ENCODE measurements around the gene NAV2. TPM values are rescaled to one million over a fixed set of nuclear protein-coding genes. Genes with fewer than 3 reads are reported as not detected.

The NAV2 gene
- total RNA-seq, 3 donors from 2014 or later: 21.9 to 65.9 (median 30.9) TPM

DNA sequence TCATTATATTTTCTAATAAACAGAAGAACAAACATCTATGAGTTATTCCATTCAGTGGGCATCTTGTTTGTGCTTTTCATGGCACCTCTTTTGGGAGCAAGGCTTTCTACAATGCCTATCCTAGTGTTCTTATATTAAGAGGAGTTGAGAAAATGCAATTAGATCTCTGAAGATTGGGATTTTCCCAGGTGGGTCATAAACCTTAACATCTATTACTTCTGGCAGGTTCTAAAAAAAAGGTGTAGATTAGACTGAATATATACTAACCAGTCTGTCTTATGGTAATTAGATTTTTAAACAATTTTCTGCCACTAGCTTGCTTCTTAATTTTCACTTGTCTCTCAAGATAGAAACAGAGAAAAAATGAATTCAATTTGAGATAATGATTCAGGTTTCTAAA is 128.3 kb downstream of the NAV2 start:
- intact Hi-C loops (cut with DNase I, micrococcal nuclease): no loop called here
- Histone ChIP-seq H3K4me3 (no peak overlapping the region), H3K4me1 (ENCODE audit: low read depth) (no peaks in the 10 kb centered on the region), H3K36me3 (ENCODE audit: low read depth) (no peaks in the 10 kb centered on the region), H3K9me3 (no peaks in the 10 kb centered on the region)
- no peak for ATAC-seq
- TF ChIP-seq, protein P1, sequence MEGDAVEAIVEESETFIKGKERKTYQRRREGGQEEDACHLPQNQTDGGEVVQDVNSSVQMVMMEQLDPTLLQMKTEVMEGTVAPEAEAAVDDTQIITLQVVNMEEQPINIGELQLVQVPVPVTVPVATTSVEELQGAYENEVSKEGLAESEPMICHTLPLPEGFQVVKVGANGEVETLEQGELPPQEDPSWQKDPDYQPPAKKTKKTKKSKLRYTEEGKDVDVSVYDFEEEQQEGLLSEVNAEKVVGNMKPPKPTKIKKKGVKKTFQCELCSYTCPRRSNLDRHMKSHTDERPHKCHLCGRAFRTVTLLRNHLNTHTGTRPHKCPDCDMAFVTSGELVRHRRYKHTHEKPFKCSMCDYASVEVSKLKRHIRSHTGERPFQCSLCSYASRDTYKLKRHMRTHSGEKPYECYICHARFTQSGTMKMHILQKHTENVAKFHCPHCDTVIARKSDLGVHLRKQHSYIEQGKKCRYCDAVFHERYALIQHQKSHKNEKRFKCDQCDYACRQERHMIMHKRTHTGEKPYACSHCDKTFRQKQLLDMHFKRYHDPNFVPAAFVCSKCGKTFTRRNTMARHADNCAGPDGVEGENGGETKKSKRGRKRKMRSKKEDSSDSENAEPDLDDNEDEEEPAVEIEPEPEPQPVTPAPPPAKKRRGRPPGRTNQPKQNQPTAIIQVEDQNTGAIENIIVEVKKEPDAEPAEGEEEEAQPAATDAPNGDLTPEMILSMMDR (IDR thresholded peaks at IDR 0.05): no peak
- DNase-seq: no peak

DNA sequence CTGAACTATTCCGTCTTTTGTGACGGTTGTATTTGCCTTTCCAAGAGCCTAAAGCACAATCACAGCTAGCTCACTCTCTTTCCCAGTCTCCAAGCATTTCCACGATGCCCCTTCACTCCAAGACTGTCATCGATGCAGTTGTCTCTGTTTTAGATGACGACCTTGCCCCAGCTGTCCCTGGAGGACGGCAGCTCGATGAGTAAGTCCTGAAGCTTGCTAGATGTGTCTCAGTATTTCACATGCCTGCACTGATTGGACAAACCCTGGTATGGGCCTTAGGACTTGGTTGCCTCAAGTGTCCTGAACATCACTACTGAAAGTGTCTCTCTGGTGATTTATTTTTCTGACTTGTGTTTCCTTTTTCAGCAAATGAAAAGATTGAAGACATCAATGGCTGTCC is 129.9 kb downstream of the NAV2 start:
- ATAC-seq (no peak), DNase-seq (no peak)
- Histone ChIP-seq H3K4me1 (ENCODE audit: low read depth) (no peaks in the 10 kb centered on the region), H3K9me3 (no peaks in the 10 kb centered on the region), H3K4me3 (no peak overlapping the region), H3K36me3 (ENCODE audit: low read depth) (no peaks in the 10 kb centered on the region)
- intact Hi-C loops (cut with DNase I, micrococcal nuclease): no loop called here
- TF ChIP-seq, protein P1 (IDR thresholded peaks at IDR 0.05): no peak

DNA sequence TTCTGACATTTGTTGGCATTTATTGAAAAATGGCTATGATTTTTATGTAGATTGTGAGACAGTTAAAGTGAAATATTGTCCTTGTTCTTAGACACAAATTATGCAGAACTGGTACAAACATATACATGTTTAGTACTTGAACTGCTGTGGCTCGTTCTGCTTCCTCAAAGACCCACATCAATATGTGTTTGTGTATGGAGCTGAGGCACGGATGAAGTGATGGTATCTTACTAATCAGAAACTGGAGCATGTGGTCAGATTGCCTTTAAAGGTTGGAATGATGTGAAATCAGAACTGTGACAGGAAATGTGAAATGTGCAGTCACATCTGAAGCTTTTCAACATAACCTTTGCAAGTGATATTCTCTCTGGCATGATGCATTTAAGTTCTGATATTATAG is 130.4 kb downstream of the NAV2 start:
- no peak for ATAC-seq
- H3K4me1 ChIP-seq (ENCODE audit: low read depth): no peaks in the 10 kb centered on the region
- intact Hi-C loops (cut with DNase I, micrococcal nuclease): no loop called here
- H3K4me3 ChIP-seq: no peak overlapping the region
- no peaks in the 10 kb centered on the region for H3K36me3 ChIP-seq (ENCODE audit: low read depth)
- H3K9me3 ChIP-seq: no peaks in the 10 kb centered on the region
- TF ChIP-seq, protein P1 (IDR thresholded peaks at IDR 0.05): no peak
- no peak for DNase-seq

DNA sequence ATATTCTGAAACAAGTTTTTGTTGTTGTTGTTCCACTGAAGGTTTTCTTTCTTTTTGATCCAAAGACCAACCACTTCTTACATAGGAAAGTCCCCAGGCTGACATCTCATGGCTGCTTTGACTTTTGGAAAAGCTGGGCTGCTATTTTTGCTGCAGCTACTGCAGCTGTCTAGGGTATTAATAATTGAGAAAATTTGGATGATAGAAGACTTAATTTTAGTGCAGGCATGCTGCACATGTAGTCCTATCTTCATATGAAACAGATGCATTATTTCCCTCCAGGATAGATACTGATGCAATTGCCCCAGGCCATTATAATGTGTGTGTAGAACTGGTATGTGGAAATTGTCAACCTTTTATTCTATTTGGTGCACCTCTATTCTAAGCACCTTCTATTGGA is 131.4 kb downstream of the NAV2 start:
- H3K4me1 ChIP-seq (ENCODE audit: low read depth): no peaks in the 10 kb centered on the region
- no peak overlapping the region for H3K4me3 ChIP-seq
- no peaks in the 10 kb centered on the region for H3K36me3 ChIP-seq (ENCODE audit: low read depth)
- intact Hi-C loops (cut with DNase I, micrococcal nuclease): no loop called here
- no peaks in the 10 kb centered on the region for H3K9me3 ChIP-seq
- DNase-seq (no peak), ATAC-seq (no peak)
- TF ChIP-seq, protein P1 (IDR thresholded peaks at IDR 0.05): no peak

DNA sequence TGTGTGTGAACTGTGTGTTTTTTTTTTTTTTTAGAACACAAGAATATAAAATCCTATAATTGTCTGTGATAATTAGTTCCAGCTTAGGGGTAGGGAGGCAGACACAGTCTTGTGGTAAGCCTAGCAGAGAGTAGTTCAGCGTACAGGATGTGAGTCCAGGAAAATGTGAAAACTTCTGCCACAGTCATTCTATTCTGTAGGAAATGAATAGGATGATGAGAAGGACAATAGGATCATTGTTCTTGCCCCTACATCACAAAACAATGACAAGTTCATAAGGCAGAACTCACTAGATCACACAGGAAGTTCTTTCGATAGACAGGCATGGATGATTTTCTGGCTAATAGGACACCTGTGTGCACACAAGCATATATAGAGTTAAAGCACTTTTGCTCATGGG is 132.2 kb downstream of the NAV2 start:
- Histone ChIP-seq H3K9me3 (no peaks in the 10 kb centered on the region), H3K36me3 (ENCODE audit: low read depth) (no peaks in the 10 kb centered on the region), H3K4me3 (no peak overlapping the region), H3K4me1 (ENCODE audit: low read depth) (no peaks in the 10 kb centered on the region)
- no peak for ATAC-seq
- TF ChIP-seq, protein P1 (IDR thresholded peaks at IDR 0.05): no peak
- intact Hi-C loops (cut with DNase I, micrococcal nuclease): no loop called here
- DNase-seq: no peak

DNA sequence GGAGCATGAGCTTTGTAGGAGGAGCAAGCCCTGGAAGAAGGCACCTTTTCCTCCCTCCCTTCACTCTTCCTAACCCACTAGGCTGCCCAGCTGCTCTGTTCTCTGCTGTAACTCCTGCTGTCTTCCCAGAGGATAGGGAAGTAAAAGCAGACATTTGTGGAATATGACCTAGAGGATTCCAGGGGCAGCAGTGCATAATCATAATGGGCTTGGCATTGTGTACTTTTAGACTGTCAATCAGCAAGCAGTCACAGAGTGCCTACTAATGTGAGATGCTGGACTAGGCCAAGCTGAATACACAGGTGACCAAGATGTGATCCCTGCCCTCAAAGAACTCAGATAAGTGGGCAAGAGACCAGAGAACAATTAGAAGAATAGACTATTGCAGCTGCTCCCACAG is 133.0 kb downstream of the NAV2 start:
- Histone ChIP-seq H3K9me3 (no peaks in the 10 kb centered on the region), H3K4me1 (ENCODE audit: low read depth) (no peaks in the 10 kb centered on the region), H3K4me3 (no peak overlapping the region), H3K36me3 (ENCODE audit: low read depth) (no peaks in the 10 kb centered on the region)
- TF ChIP-seq, protein P1 (IDR thresholded peaks at IDR 0.05): no peak
- ATAC-seq: peak; percentile 57
- intact Hi-C loops (cut with DNase I, micrococcal nuclease): no loop called here
- DNase-seq: no peak

Data from mucosa of descending colon (tissue), 3 donors.